HepG2 (cell line): ENCODE results near the gene GUCY2C. TPM values are rescaled to one million over a fixed set of nuclear protein-coding genes. Genes with fewer than 3 reads are reported as not detected.

ENCODE experiments used
- ATAC-seq: fragments of 200-7000 bp; cut with Tn5 transposase; 3 replicates; pipeline ENCODE4 v1.9.1; 2020; ENCODE audit warnings: mild to moderate bottlenecking, moderate library complexity
- BruUV-seq: library from RNA; stranded (reverse); fragments of 400-500 nt; replicated peaks from 2 replicates; lab custom pipeline; 2021; lab: Mats Ljungman, UMichigan
- CTCF ChIA-PET: fragments of 300-600 bp; formaldehyde crosslinking; extraction: SDS; loops from one replicate; lab custom pipeline; 2021; ENCODE audit warnings: low total read pairs, inconsistent platforms, low intra/inter-chr PET ratio; lab: Yijun Ruan, JAX
- POLR2A ChIA-PET: fragments of 350-600 bp; sonication (Branson Sonifier 250); formaldehyde crosslinking; loops from one replicate; lab custom pipeline; 2020; ENCODE audit warnings: antibody characterized with exemption, inconsistent platforms; lab: Yijun Ruan, JAX
- DNase-seq: peaks from one replicate; pipeline ENCODE4 v3.0.0-alpha.2; 2015; ENCODE audit warnings: low spot score
- FAIRE-seq: peaks from 3 replicates; lab custom pipeline; 2011; peaks lifted over from hg19 to GRCh38; lab: Jason Lieb, UNC
- H2AFZ ChIP-seq: one replicate; pipeline ENCODE4 v1.6.1; 2011; ENCODE audit warnings: low read length, inconsistent platforms
- H3K27ac ChIP-seq: fragments of 300-600 bp; 3 replicates; pipeline ENCODE4 v1.8.0; 2011; ENCODE audit warnings: mixed run types, mild to moderate bottlenecking, mixed read lengths, low read length, inconsistent platforms; ENCODE audit not compliant: insufficient read depth; ENCODE audit errors: extremely low read length
- H3K27me3 ChIP-seq, 2 experiments: fragments of 200-600 bp in 1 of 2; 2 replicates in 1 of 2; 3 replicates in 1 of 2; pipeline versions ENCODE4 v1.6.0 to v1.8.0; 2011; ENCODE audit warnings: low read length in 2 of 2, mild to moderate bottlenecking in 2 of 2, moderate library complexity in 2 of 2, inconsistent platforms in 1 of 2; ENCODE audit not compliant: insufficient read depth in 2 of 2, control insufficient read depth in 1 of 2
- H3K36me3 ChIP-seq, 2 experiments: fragments of 200-600 bp in 1 of 2; replicated peaks in 1 of 2; 2 replicates in 1 of 2; 3 replicates in 1 of 2; pipeline versions ENCODE4 v1.5.1 to v1.8.0; 2011; ENCODE audit warnings: low read length in 2 of 2, inconsistent platforms in 1 of 2; ENCODE audit not compliant: insufficient read depth in 2 of 2, control insufficient read depth in 1 of 2
- H3K4me1 ChIP-seq: 2 replicates; pipeline ENCODE4 v1.5.1; 2012; ENCODE audit warnings: low read length, inconsistent platforms; ENCODE audit not compliant: insufficient read depth
- H3K4me2 ChIP-seq: 2 replicates; pipeline ENCODE4 v1.6.0; 2011; ENCODE audit warnings: low read depth, low read length, inconsistent platforms
- H3K4me3 ChIP-seq, 3 experiments: fragments of 200-600 bp in 1 of 3; sonication (generic), shearing (Covaris generic) in 1 of 3; replicated peaks in 1 of 3; 2 replicates each; pipeline ENCODE4 v1.5.1; 2011 to 2016; ENCODE audit warnings: low read length in 3 of 3, inconsistent platforms in 2 of 3, low read depth in 2 of 3, mild to moderate bottlenecking in 2 of 3, control low read depth in 1 of 3, mixed read lengths in 1 of 3; ENCODE audit not compliant: insufficient read depth in 1 of 3
- H3K79me2 ChIP-seq: one replicate; pipeline ENCODE4 v1.6.1; 2011; ENCODE audit warnings: low read length, inconsistent platforms; ENCODE audit not compliant: insufficient read depth
- H3K9ac ChIP-seq: 2 replicates; pipeline ENCODE4 v1.6.0; 2011; ENCODE audit warnings: mild to moderate bottlenecking, low read depth, low read length, inconsistent platforms; ENCODE audit not compliant: insufficient read depth
- H3K9me3 ChIP-seq: 2 replicates; pipeline ENCODE4 v1.5.1; 2012; ENCODE audit warnings: mild to moderate bottlenecking, low read length
- H4K20me1 ChIP-seq: 2 replicates; pipeline ENCODE4 v1.6.0; 2011; ENCODE audit warnings: inconsistent platforms, mild to moderate bottlenecking, low read length, moderate library complexity; ENCODE audit not compliant: insufficient read depth
- ASH2L ChIP-seq: fragments of 300-600, 200-600 bp; sonication (generic); IDR thresholded peaks from 2 replicates; pipeline ENCODE4 v1.7.0; 2017; ENCODE audit warnings: low read depth, mild to moderate bottlenecking, moderate library complexity, mixed read lengths, low read length; ENCODE audit not compliant: insufficient read length
- BRF2 ChIP-seq: sonication (generic); formaldehyde crosslinking; IDR thresholded peaks from 2 replicates; pipeline ENCODE4 v1.8.1; 2022; ENCODE audit warnings: mild to moderate bottlenecking, missing genetic modification reagents
- POLR2A ChIP-seq, 2 experiments: IDR thresholded peaks; 2 replicates each; pipeline ENCODE4 v1.6.1; 2011; ENCODE audit warnings: low read depth in 2 of 2, low read length in 2 of 2, mild to moderate bottlenecking in 1 of 2, moderate library complexity in 1 of 2; ENCODE audit not compliant: insufficient read depth in 1 of 2
- SALL1 ChIP-seq: sonication (generic); formaldehyde crosslinking; IDR thresholded peaks from 2 replicates; pipeline ENCODE4 v1.8.0; 2022; ENCODE audit warnings: mild to moderate bottlenecking, missing genetic modification reagents
- ZBTB25 ChIP-seq: IDR thresholded peaks from 2 replicates; pipeline ENCODE4 v1.6.1; 2018; ENCODE audit warnings: missing genetic modification reagents
- ZFP91 ChIP-seq: sonication (generic); formaldehyde crosslinking; IDR thresholded peaks from 2 replicates; pipeline ENCODE4 v1.9.0; 2022; ENCODE audit warnings: missing genetic modification reagents, mild to moderate bottlenecking, borderline replicate concordance
- ZNF468 ChIP-seq: sonication (generic); formaldehyde crosslinking; IDR thresholded peaks from 2 replicates; pipeline ENCODE4 v1.8.0; 2022; ENCODE audit warnings: mild to moderate bottlenecking, moderate library complexity, missing genetic modification reagents
- ZNF646 ChIP-seq: sonication (generic); formaldehyde crosslinking; IDR thresholded peaks from 2 replicates; pipeline ENCODE4 v1.9.0; 2021; ENCODE audit warnings: mild to moderate bottlenecking, missing genetic modification reagents
- WGBS: methylation state at CpG from one replicate; pipeline ENCODE4 v1.1.6; 2017; ENCODE audit warnings: low lambda C conversion rate; 5-methylcytosine and 5-hydroxymethylcytosine counted together
- in situ Hi-C: cut with HindIII; loops from 2 replicates; pipeline ENCODE4 v1.10.0; 2017; ENCODE audit warnings: low pct_unique_long_range_greater_than_20kb; ENCODE audit not compliant: extremely low pct_ligation_motif_present
- intact Hi-C: fragments of 100-400 bp; cut with micrococcal nuclease; formaldehyde crosslinking; loops from one replicate; pipeline ENCODE4 v1.10.0; 2022; ENCODE audit not compliant: unreplicated experiment
- polyA plus RNA-seq, 8 experiments: library from polyadenylated mRNA; depleted of rRNA in 3 of 8; stranded (reverse) in 7 of 8; unstranded in 1 of 8; fragments of >200 nt; fragmentation: Illumina TruSeq in 4 of 8; extraction: Trizol in 4 of 8; gene quantifications; 2 replicates each; pipeline versions ENCODE4 v1.2.1 to v1.2.3, GENCODE V29; 2011 to 2016; ENCODE audit warnings: low read depth in 4 of 8, missing spikeins in 1 of 8, mixed read lengths in 1 of 8; ENCODE audit not compliant: insufficient read depth in 1 of 8
- total RNA-seq, 5 experiments: library from RNA; depleted of rRNA; stranded (reverse); fragments of >200 nt; fragmentation: Illumina TruSeq; extraction: Trizol; gene quantifications; 2 replicates each; pipeline ENCODE4 v1.2.3, GENCODE V29; 2016; ENCODE audit warnings: low read depth in 1 of 5
- TF ChIP-seq, protein P1 (sequence below): sonication (generic); formaldehyde crosslinking; IDR thresholded peaks from 2 replicates; pipeline ENCODE4 v1.8.1; 2023; ENCODE audit warnings: mild to moderate bottlenecking, missing genetic modification reagents, borderline replicate concordance
- TF ChIP-seq, protein P2 (sequence below): sonication (generic); formaldehyde crosslinking; IDR thresholded peaks from 2 replicates; pipeline ENCODE4 v1.4.0; 2020; ENCODE audit warnings: mild to moderate bottlenecking, missing genetic modification reagents
- TF ChIP-seq, protein P3 (sequence below): sonication (generic); formaldehyde crosslinking; IDR thresholded peaks from 2 replicates; pipeline ENCODE4 v1.8.1; 2023; ENCODE audit warnings: mild to moderate bottlenecking, missing genetic modification reagents

Gene GUCY2C
- total and polyA plus RNA-seq, 2 of the 13 experiments (the other 11 are each of a cell fraction or from before 2014, with no cell fraction given), result not detected

GRCh38 chr12:14612250-14612649 lies 84.1 kb downstream of the GUCY2C start:
- intact Hi-C loops, result no loop called here
- no peak for DNase-seq
- H3K27me3 ChIP-seq, result no peaks in the 10 kb centered on the region; a peak in 1 of 5 replicates
- no peak overlapping the region for H3K27ac ChIP-seq
- no peak overlapping the region for H3K4me2 ChIP-seq
- ChIA-PET CTCF (no interaction called here), POLR2A (no interaction called here)
- WGBS, result 34% methylated on average over 3 of the region's 3 CpGs
- no peaks in the 10 kb centered on the region for H3K4me1 ChIP-seq
- H4K20me1 ChIP-seq, result no peaks in the 10 kb centered on the region
- FAIRE-seq, result no peak
- H3K4me3 ChIP-seq, result no peak overlapping the region
- H3K9ac ChIP-seq, result no peak overlapping the region
- H3K79me2 ChIP-seq, result no peaks in the 10 kb centered on the region
- H2AFZ ChIP-seq, result no peak overlapping the region
- in situ Hi-C loops, result no loop called here
- no TSS peak for BruUV-seq
- no peaks in the 10 kb centered on the region for H3K36me3 ChIP-seq
- no peak for ATAC-seq
- H3K9me3 ChIP-seq, result peaks cover 21% of the 10 kb centered on the region
- no peak for TF ChIP-seq ZNF646 (CRISPR knock-in tag)
- no peak for TF ChIP-seq ZNF468 (CRISPR knock-in tag)
- TF ChIP-seq, protein P1, sequence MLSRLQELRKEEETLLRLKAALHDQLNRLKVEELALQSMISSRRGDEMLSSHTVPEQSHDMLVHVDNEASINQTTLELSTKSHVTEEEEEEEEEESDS, result no peak
- TF ChIP-seq ZBTB25, result no peak
- no peak for TF ChIP-seq ASH2L
- TF ChIP-seq, protein P2, sequence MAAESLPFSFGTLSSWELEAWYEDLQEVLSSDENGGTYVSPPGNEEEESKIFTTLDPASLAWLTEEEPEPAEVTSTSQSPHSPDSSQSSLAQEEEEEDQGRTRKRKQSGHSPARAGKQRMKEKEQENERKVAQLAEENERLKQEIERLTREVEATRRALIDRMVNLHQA, result no peak
- TF ChIP-seq SALL1 (CRISPR knock-in tag), result no peak
- TF ChIP-seq ZFP91, result no peak
- no peak for TF ChIP-seq POLR2A (IDR thresholded peaks at IDR 0.05; ENCODE audit: insufficient read depth in 1 of 2, low read depth in 2 of 2, low read length in 2 of 2)
- TF ChIP-seq, protein P3, sequence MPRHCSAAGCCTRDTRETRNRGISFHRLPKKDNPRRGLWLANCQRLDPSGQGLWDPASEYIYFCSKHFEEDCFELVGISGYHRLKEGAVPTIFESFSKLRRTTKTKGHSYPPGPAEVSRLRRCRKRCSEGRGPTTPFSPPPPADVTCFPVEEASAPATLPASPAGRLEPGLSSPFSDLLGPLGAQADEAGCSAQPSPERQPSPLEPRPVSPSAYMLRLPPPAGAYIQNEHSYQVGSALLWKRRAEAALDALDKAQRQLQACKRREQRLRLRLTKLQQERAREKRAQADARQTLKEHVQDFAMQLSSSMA (CRISPR knock-in tag), result no peak
- TF ChIP-seq BRF2, result no peak
